Stimulated activated CD4-positive, alpha-beta T cell treated with anti-CD3 and anti-CD28 coated beads, Interleukin-12 subunit alpha, Interleukin-12 subunit beta, amount 100 ng/mL, for 4 hours (primary cell): Measurements from ENCODE around the gene CCDC3.

Experiments
- DNase-seq: peaks from one replicate; pipeline ENCODE4 v3.0.0-alpha.2; 2020

Gene CCDC3

DNA sequence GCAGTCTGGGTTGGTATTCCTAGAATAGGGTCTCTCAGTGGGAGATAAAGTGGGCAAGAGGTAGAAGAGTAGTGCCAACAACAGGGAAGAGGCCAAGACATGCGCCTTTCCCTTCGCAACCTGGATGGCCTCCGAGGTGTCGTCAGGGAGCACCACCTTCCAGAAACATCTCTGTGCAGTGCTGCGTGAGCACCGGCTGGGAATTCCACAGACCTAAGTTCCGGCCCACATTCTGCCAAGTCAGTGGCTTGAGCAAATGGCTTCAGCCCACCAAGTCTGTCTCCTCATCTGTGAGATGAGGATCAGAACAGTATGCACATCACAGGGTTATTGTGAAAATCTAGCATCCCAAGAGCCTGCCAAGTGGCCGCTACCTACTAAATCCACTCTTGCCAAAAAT, 40.6 kb downstream of the CCDC3 start:
- DNase-seq, result no peak

DNA sequence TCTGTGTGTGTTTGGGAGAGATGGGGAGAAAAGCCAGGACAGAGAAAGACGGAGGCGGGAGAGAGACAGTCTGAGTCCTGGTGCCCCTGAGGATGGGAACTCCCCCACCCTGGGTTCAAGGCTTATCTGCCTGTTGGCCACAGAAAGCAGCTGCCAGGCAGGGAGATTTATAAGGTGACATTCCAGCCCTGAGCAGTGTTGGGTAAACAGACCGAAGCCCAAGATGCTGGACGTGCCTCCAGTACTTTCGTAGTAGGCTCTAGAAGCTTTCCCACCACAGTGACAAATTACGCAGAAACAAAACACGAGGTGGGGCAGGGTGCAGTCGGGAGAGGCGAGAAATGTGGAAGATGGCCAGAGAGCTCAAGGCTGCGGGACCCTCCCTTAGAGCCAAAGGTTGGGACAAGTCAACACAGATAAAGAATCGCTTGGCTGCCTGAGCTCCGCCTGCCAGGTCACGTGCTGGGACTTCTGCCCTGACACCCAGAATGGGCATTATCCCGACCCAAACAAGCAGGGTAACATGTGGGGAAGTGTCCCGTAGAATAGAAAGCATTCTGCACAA, 41.1 kb downstream of the CCDC3 start:
- DNase-seq, result no peak

DNA sequence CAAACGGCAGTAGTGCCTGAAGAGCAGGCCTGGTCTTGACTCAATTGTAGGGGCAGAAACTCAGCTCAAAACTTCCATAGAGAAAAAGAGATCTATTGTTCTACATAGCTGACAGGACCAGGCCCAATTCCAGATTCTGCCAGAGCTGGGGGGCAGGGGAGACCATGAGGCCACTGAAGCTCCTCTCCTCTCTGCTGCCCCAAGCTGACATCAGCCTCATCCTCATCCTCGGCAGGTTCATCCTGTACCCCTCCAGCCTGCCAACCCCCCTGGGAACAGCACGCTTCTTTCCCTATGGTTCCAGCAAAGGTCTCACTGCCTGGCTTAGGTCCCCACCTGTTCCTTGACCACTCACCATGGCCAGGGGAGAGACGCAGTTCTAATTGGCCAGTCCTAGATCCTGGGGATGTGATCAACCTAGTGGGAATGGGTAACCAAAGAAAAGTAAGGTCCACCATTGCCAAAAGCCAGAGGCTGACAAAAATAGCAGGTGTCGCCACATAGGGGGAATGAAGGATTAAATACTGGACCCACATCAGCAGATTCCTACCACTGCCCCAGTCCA, 42.9 kb downstream of the CCDC3 start:
- DNase-seq, result no peak

DNA sequence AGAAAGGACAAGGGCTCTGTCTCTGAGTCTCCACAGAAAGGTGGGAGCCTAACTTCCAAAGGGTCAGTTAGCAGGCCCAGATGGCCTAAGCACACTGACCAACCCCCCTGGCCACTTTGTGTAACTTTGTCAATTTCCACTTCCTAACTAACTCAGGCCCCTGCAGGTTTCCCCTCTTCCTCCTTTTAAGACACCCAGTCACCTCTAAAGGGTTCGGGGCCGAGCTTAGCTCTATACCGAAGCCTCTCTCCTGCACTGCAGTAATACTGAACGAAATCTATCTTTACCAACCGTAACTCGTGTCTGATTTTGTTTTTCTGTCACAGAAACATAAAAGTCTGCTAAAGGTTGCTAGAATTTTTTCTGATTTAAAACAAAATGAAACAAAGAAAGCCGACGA, 44.4 kb downstream of the CCDC3 start:
- DNase-seq, result no peak

DNA sequence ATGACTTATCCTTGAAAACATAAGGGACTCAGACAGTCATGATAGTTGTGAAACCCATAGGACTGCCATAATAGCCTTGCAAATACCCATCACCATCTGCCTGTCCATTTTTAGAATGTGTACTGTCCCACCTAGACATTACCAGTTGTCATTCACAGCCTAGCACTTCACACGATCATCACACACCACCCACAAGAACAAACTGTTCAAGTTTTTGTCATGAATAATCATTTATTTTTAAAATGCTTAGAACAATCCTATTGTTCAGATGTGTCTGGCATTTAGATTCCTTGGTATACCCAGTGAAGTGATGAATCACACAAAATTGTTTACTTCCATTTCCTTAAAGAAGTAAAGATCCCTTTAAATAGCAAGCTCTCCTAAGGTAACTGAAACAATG, 46.6 kb downstream of the CCDC3 start:
- DNase-seq, result no peak

DNA sequence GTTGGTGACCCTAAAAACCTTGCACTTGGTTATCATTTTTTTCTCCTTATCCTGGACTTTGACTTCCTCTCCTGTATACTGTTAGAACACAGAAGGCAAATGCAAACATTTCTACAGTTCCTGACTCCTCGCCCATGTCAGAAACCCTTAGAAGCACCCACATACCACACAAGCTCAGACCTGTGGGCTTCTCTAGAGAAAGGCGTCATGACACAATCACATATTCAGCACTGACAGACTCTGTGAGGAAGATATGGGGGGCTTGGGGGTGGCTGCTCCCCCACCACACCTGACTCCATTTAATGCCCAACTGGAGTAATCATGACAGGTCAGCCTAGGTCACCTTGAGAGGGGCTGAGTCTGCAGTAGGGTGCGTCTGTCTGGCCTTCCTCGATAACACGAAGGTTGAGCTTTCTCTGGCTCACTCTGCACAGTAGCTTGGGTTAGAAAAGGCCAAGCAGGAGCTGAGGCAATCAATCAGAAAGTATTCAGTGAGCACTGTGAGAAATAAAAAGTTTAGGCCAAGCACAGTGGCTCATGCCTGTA, 50.9 kb downstream of the CCDC3 start:
- DNase-seq, result no peak

DNA sequence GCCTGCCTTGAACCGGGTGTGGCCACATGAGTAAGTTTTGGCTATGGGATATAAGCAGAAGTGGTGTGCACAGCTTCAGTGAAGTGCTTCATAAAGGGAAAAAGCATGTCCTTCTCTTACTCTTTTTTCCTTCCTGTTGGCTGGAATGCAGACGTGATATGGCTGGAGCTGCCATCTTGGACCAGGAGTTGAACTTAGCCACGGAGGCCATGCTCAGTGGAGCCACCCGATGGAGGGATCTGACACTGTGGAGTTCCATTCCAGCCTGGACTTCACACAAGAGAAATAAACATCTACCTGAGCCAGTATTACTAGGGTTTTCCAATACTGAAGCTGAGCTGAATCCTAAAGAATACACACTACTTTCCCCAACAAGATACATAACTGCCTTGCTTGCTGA, 52.3 kb downstream of the CCDC3 start:
- DNase-seq, result no peak

DNA sequence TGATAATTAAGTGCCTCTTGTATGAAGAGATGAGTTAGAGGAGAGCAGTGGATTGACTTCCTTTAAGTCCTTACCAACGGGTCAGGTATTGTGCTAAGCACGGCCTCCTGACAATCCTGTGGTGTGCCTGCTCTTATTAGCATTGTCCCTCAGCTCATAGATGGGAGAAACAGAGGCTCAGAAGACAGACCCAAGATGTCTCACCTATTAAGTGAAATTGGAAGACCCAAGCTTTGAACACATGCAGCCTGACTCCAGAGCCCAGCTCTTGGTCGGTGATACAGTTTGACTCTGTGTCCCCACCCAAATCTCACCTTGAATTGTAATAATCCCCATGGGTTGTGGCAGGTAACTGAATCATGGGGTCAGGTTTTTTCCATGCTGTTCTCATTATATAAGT, 53.8 kb downstream of the CCDC3 start:
- no peak for DNase-seq

DNA sequence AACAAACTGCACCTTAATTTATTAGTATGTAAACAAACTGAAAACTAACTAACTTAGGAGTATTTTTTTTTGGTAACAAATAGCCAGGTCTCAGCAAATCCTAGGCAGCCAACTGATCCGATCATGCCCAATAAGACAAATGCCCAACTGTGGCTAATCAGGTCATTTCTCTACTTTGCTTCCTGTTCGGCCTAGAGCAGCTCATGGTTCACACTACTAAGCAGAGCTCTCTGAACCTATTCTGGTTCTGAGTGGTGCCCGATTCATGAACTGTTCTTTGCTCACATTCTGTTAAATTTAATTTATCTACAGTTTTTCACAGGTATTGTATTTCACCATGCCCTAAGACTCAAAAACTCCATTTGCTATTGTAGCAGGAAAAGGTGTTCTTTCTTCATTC, 55.1 kb downstream of the CCDC3 start:
- no peak for DNase-seq

DNA sequence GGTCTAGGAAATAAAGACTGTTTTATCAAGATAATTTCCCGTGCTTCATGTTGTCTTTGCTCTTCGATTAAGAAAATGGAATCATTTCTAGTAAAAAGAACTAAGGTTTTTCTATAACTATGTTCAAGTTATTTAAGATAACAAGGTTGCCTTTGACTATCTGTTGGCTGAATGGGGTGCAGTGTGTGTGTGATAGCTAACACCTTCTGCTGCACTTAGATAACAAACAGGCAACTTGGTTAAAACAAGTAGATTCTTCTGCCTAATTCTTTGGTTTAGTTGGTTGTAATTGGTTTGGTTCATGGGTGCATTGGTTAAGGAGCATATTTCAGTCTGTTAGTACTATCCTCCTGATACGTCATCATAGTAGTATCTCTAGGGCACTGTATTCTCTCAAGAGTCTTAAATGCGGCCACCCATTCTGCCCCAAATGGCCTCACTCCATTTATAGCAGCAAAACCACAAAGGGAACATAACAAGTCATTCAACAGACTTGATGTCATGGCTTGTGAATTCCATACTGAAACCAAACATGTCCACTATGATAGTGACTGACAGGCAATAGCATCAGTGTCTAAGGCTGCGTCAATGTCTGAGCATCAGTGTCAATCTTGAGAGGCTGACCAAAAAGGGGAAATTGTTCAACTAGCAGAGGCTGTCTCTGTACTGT, 55.7 kb downstream of the CCDC3 start:
- DNase-seq, result no peak

DNA sequence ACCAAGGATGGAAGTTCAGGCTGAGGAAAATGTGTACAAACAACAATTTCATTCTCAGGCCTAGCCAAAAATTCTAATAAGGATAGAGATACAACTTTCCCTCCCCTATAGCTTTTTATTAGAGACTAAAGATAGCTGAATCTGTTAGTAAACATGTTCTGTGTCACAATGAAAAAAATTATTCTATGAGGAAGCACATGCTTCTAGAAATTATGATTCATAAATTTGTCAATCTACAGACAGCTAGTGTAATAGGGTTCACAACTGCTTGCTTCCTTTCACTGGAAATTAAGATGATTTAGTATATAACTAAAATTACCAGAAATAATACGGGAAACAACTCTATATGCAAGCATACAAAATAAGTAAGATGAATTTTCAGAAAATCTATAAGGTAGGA, 56.6 kb downstream of the CCDC3 start:
- no peak for DNase-seq

DNA sequence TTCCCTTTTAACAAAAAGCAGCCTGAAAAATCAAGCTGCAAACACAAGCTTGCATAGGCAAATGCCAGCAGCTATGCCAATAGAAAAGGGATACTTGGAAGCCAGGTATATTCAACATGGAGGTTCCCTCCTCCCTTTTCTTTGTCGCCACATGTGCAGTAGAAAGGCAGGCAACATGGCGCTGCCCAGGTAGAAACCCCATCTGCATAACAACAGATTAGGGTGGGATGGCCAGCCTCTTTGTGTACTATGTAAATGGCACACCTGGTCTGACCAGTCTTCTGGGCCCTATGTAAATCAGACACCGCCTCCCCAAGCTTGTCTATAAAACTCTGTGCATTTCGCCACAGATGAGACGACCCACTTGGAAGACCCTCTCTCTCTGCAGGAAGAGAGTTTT, 58.1 kb downstream of the CCDC3 start:
- no peak for DNase-seq

DNA sequence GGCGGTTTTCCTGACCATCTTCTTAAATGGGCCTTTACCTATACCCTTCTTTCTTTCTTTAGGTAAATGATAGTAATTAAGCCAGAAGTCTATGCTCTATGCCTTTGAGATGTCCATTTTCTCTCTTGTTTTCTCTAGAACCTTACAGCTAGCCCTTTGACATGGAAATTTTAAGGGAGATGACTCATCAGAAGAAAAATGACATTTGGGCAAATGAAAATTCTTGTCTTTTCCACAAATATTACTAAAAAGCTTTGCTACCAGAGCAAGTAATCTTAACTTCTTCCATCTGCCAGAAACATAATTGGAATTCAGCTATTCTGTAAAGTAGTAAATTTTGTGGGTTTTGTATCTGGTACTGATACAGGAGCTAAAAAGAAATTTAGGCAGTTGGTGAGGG, 59.5 kb downstream of the CCDC3 start:
- no peak for DNase-seq

DNA sequence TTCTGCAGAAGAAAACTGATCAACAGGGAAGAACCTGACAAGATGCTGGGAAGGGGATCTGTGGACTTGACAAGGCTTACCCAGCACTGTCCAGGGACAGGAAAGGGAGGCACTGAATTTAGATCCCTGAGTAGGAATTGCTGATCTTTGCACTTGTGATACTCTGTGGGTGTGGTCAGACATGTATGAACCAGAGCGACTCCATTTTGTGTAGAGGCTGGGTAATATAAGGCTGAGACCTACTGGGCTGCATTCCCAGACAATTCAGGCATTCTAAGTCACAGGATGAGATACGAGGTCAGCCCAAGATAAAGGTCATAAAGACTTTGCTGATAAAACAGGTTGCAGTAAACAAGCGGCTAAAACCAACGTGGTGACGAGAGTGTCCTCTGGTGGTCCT, 60.7 kb downstream of the CCDC3 start:
- DNase-seq, result no peak

DNA sequence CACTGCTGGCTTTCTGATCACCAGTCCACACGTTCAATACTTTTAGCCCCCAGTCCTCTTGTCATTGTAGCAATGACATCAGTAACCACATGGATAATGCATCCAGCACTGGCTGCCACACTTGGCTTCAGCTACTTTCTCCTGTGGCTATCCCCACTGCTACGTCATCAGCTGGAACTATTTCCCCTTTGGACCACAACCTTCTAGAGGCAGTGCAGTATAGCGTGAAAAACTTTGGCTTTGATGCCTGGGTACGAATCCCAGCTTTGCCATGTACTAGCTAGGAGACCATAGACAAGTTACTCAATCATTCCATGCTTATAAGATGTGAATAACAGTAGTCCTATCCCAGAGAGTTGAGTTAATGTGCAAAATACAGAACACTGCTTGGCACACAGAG, 63.2 kb downstream of the CCDC3 start:
- DNase-seq, result no peak

DNA sequence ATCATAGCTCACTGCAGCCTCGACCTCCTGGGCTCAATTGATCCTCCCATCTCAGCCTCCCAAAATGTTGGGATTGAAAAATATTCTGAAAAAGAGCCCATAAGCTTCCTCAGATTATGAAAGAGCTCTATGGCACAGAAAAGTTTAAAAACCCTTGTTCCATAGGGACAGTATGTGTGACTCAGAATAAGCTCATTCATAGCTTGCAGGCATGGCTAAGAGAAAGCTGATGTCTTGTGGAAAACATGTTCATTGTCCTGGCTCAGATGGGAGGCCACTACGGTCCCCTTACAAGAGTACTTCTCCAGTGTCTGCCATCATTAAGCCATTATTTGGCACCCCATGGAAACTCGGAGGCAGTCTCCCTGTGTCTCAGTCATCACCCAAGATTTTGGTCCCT, 64.0 kb downstream of the CCDC3 start:
- DNase-seq, result no peak

DNA sequence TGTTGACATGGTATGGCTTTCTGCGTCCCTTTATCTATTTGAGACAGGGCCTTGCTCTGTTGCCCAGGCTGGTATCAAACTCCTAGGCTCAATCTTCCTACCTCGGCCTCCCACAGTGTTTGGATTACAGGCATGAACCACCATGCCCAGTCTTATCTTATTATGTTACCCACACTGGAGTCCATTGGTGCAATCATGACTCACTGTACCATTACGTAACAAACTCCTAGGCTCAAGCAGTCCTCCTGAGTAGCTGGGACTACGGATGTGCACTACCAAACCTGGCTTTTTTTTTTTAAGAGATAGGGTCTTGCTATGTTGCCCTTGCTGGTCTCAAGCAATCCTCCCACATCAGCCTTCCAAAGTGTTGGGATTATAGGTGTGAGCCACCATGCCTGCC, 66.7 kb downstream of the CCDC3 start:
- no peak for DNase-seq

DNA sequence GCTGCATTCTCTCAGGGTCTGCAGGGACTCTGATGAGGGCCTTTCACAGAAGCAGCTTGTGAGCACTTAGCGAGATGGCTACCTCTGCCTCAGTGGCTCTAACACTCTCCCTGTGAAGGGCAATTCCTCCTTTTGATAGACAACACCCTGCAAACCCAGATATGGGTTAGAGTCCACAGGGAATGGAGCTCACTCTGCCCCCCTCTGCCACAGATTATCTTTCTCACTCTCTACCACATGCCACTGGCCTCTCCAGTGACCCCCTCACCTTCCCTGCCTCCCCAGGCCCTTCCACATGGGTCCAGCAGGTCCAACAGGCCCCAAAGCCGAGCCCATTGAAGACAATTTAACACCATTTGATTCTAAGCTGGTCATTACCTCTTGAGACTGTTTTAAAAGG, 72.1 kb downstream of the CCDC3 start:
- DNase-seq, result no peak

DNA sequence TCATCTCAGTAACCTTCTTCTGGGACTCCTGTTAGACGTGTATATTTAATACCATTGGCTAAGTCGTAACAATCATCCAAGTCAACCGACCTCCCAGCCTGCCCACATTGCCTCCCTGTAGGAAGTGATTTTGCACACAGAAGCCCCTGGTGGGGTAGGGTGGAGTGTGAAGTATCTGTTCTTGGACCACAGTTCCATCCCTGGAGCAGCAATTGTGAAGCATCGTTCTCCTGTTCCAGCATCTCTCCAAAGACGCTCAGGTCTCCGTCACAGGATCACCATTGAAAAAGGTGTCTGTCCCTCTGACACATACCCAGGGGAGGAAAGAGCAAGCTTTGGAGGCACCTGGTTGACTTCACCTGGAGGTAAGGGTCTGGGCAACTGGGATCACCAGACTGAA, 72.9 kb downstream of the CCDC3 start:
- DNase-seq, result no peak

DNA sequence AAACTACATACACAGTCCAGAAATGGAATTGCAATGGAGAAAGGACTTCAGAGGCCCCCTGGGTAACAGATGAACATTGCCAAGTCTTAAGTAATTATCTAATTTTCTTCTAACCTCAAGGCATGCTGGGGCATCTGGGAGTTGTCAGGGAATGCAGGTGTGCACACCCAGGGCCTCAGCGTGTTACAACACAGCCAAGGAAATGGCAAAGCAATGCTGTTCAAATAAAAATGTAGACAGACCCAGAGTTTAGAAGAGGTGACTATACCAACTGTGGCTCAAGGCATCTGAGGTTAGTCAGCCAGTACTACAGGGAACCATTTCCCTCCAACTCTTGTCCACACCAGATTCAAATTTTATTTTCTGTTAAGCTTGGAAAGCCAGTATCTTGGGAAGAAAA, 73.6 kb downstream of the CCDC3 start:
- DNase-seq, result no peak

DNA sequence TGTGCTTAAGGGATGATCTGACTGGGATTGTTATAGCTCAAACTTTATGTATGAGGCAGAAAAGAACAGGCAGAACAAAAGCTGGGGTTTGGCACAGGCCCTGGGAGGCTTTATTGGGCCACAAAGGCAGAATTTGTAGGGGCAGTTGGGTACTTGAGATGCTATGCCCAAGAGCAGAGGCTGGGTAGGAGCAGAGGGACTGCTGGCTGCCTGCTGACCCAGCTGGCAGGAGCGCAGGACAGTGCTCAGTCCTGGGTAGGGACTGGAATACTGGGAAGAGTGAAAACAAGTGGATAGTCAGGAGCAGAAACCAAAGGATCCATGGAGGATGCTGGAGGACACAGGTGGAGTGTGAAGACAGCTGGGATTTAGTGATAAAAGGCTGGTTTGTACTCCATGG, 75.7 kb downstream of the CCDC3 start:
- DNase-seq, result no peak

DNA sequence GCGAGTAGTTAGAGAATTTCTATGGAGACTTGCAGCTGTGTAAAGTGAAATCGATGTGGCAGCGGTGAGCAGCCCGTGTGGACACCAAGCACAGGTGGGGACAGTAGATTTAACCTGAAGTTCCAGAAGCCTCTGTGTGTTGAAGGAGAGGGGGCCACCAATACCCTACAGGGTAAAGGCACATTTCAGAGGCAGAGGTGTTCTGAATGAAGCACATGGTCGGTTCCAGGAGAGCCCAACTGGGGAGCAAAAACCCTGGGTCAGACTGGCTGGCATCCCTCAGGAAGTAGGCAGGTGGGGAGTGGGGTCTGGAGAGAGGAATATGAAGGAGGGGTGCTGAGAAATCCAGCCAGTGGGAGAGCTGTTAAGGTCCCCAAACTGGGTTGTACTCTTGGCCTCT, 76.6 kb downstream of the CCDC3 start:
- DNase-seq, result no peak

DNA sequence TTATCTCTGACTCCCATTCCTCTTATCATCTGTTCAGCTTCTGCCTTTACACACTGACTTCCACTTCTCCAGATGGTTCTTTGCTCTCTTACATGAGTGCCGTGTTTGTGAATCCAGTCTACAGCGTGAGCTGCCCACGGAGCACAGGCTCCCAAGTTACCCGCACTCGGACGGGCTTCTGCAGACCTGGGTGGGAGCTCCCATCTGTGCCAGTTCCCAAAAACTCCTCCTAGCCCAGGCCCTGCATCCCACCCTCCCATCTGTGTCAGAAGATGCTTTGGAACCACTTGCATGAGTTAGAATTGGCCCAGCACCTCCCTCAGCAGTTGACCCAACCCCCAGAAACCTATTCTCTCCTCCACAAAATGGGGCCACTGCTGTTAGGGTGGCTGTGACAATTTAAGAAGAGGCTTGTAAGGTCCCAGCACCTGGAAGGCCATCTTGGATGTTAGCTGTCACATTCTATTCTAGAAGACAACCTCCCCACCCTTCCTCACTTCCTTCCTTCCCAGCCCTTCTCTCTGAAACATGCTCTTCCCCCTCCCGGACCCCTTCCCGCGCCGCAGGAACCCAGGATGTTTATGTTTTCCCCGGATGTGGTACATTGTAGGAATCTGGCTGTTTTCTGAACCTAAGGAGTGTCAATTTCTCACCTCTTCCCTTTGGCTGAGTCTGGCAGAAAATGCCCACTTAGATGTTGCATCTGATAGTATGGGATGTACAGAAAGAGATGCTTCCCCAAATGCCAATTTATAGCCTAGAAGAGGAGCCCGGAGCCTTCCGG, 79.2 kb downstream of the CCDC3 start:
- DNase-seq, result no peak

DNA sequence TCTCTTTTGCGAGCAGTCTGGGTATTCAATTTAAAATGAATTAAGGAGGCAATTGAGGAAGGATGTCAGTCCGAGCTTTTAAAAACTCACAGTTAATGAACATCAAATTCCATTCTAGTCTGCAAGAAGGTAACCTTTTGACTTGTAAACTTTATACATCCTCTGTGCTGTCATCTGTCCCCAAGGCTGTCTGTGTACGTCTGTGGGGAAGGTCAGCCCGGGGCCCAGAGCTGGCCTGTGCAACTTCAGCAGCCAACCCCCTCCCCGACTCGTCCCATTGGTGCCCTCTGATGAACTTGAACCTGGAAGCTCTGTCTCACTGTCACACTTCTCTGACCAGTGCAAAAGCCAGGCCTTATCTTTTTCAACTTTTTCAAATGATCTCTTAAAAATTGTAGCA, 80.3 kb downstream of the CCDC3 start:
- no peak for DNase-seq
